ENCODE data around the gene TMEM233.
"Not testable (repeated sequence)": the region's sequence is repeated elsewhere in the genome, so short reads cannot be mapped to it uniquely, and the experiment has no call there.

TMEM233 gene

GRCh38 chr12:119609358-119609757 is 15.8 kb downstream of the TMEM233 start:
- DNase-seq (ENCODE audit: low spot score) = no peak

GRCh38 chr12:119613319-119613936 is 19.9 kb downstream of the TMEM233 start:
- no peak for DNase-seq (ENCODE audit: low spot score)

GRCh38 chr12:119614705-119615104 is 21.1 kb downstream of the TMEM233 start:
- DNase-seq (ENCODE audit: low spot score) = no peak

GRCh38 chr12:119615518-119616475 is 22.2 kb downstream of the TMEM233 start:
- no peak for DNase-seq (ENCODE audit: low spot score)

- DNase-seq (ENCODE audit: low spot score) = not testable (repeated sequence)
Observed at GRCh38 chr12:119618328-119618896, 24.8 kb downstream of the TMEM233 start.

DNA sequence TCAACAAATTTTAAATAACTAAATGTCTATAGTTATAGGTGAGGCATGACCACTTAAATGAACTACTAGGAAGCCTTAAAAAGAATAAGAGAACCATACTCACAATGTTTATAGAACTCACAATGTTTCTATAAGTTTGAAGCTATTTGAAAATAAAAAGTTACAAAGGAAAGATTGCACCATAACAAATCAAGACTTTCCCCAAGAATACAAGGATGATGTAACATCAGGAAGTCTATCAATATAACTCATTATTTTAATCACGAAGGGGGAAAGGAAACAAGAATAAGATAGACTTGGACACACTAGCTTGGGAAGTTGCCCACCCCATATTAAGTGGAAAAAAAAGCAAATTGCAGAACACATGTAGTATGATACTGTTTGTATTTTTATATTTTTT is 26.9 kb downstream of the TMEM233 start:
- no peak for DNase-seq (ENCODE audit: low spot score)

- no peak for DNase-seq (ENCODE audit: low spot score)
Observed at GRCh38 chr12:119621878-119622277, 28.3 kb downstream of the TMEM233 start.

DNA sequence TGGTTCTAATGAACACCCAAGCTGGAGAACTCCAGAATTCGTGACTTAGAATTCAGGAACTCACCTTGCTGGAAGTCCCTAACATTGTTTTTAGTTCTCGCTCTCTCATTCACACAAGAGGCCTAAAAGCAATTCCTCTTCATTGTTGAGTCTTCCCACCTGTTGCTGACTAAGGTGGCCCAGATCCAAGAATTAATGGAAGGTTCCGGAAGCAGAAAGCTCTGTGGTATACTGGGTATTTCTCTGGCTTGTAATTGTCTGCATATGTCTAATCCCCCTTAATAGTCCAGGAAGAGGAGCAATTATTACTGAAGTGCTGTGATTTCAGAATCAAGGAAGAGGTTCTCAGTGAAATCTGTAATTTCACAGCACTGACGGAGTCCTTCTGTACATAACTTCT is 31.4 kb downstream of the TMEM233 start:
- no peak for DNase-seq (ENCODE audit: low spot score)

- DNase-seq (ENCODE audit: low spot score) = no peak
Observed at GRCh38 chr12:119627019-119627643, 33.6 kb downstream of the TMEM233 start.

DNA sequence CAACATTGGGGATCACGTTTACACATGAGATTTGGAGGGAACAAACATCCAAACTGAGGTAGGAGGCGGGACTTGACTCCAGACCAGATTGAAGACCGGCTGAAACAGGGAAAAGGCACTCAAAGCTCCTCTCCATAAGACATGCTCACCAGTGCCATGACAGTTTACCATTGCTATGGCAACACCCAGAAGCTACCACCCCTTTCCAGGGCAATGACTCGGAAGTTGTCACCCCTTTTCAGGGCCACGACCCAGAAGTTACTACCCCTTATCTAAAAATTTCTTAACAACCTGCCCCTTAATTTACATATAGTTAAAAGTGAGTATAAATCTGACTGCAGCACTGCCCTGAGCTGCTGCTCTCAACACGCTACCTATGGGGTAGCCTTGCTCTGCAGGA is 34.1 kb downstream of the TMEM233 start:
- no peak for DNase-seq (ENCODE audit: low spot score)

- no peak for DNase-seq (ENCODE audit: low spot score)
Observed at GRCh38 chr12:119630223-119630780, 36.7 kb downstream of the TMEM233 start.

DNA sequence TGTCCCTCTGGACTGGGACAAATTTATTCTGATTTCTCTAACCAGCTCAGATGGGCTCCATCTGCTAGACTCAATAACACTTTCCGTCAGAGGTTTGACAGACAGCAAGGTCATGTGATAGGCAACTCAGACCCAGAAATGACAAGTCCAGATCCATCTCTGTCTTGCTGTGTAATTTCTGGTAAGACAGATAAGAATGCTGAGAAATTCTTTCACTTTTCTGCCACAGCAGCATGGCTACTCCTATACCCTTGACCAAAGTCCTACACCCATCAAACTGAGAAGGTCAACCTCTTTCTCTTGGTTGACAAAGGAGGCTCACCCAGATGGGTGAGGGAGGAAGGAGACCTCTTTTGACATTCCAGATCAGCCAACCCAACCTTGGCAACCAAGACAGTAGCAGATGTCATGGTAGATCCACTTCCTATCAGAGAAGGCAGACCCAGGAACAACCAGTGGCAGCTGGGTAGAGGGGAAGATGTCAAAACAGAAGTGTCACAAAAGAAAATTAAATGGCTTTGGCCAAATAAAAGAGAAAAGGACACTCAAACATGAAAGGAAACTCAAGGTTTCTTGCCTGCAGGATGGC is 37.5 kb downstream of the TMEM233 start:
- no peak for DNase-seq (ENCODE audit: low spot score)

DNA sequence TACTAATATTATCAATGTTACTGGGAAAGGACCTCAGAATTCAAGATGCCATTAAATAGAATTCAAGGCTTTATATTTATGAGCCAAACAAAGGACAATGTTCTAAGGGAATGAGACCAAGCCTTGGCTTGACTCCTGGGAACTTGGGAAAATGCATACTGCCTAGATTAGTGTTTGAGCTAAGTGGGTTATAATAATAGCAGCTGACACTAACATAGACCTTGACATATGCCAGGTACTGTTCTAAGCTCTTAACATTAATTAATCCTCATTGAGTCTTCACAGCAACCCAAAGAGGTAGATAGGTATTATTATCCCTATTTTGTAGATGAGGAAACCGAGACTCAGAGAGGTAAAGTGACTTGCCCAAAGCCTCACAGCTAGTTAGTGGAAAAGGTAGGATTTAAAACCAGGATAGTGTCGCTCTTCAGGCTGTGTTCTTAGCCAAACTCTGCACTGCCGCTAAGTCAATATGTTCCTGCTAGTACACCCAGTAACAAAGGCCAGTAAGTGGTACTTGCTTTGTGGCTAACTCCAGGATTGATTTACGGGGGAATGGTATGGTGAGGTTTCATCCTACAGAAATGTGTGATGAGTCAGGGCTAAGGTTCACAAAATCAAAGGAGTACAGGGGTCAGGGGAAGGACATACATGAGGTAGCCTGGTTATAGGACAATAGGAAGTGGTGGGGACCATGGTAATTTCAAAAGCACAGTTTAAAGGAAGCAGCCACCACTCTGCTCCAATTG is 38.5 kb downstream of the TMEM233 start:
- DNase-seq (ENCODE audit: low spot score) = no peak

- DNase-seq (ENCODE audit: low spot score) = no peak
Observed at GRCh38 chr12:119634743-119635142, 41.2 kb downstream of the TMEM233 start.

GRCh38 chr12:119642986-119643385 is 49.4 kb downstream of the TMEM233 start:
- peak; percentile 20 for DNase-seq (ENCODE audit: low spot score)

DNA sequence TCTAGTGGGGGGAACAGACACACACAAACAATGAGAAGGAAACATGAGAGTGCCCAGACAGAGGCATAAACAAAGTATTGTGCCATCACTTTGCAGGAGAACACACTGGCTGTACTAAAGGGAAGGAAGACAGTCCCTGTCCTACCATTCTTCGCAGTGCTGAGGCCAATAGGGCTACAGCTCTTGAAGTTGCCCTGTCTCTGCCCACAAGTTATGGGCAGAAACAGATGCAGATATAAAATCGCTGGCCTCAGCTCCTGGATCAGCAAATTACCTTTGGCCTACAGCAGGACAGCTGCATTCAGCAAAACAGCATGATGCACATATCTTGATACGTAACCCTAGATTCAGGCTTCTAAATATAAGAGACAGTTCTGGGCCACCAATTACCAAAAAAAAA is 51.4 kb downstream of the TMEM233 start:
- DNase-seq (ENCODE audit: low spot score) = no peak

DNA sequence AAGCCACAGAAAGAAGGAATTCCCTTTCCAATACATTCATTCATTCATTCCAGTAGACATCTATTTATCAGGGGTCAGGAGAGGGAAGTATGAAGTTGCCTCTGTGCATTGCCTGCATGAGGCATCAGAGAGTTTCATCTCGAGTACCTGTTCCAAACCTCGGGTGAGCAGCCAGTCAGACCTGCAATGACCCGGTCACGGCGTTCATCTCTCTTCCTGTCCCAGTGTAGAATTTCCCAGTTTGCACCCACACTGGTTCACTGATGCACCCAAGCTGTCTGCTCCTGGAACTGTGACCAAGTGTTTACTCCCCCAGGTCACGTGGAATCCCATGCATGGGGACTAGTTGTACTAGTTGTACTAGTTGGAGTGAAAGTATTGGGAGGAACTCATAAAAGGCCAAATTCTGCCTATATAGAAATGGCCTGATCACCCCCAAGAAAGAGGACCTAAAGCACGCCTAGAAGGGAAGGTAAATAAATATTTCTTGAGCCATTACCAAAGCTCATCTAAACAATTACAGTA is 52.0 kb downstream of the TMEM233 start:
- DNase-seq (ENCODE audit: low spot score) = no peak

DNA sequence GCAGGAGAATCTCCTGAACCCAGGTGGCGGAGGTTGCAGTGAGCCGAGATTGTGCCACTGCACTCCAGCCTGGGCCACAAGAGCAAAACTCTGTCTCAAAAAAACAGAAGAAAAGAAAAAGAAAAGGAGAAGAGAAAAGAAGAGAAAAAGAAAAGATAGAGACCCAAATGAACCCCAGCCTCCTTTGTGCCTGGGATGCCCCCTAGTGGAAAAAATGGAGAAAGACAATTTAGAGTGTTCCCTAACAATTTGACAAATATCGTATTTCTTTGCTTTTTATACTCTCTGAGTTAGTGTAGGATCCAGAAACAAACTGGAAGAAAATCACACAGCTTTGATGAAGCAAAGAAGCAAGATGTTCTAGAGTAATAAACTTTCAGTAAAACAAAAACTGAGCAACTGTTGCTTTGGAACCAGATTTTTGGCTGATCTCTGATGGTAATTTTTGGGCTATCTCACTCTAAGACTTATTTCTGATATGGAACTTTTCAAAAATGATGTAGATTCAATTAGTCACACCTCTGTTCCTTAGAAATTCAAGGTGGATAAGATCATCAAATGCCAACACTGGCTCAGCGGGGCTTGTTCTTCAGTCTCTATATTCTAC is 55.7 kb downstream of the TMEM233 start:
- peak; percentile 57 for DNase-seq (ENCODE audit: low spot score)

- DNase-seq (ENCODE audit: low spot score) = no peak
Observed at GRCh38 chr12:119652665-119653064, 59.1 kb downstream of the TMEM233 start.

DNA sequence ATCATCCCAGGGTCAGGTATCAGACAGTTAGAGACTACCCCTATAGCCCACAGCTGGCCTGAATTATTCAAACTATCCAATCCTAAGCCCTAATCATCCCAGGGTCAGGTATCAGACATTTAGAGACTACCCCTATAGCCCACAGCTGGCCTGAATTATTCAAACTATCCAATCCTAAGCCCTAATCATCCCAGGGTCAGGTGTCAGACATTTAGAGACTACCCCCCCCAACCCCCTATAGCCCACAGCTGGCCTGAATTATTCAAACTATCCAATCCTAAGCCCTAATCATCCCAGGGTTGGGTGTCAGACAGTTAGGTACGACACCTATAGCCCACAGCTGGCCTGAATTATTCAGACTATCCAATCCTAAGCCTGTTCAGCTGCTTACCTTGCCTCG is 63.4 kb downstream of the TMEM233 start:
- not testable (repeated sequence) for DNase-seq (ENCODE audit: low spot score)
